Parathyroid adenoma (tissue), 2 donors: ENCODE measurements around the gene CTSZ.

Experiments
- H2AFZ ChIP-seq: fragments of 300-600 bp; sonication (generic); one replicate; pipeline ENCODE4 v1.7.0; 2017; ENCODE audit warnings: antibody characterized with exemption, mild to moderate bottlenecking
- H3K27ac ChIP-seq: fragments of 300-600 bp; sonication (generic); one replicate; pipeline ENCODE4 v1.7.0; 2017
- H3K27me3 ChIP-seq: fragments of 300-600 bp; sonication (generic); one replicate; pipeline ENCODE4 v1.7.0; 2017; ENCODE audit warnings: low read length; ENCODE audit not compliant: control insufficient read depth, insufficient read depth
- H3K36me3 ChIP-seq: fragments of 300-600 bp; sonication (generic); one replicate; pipeline ENCODE4 v1.7.0; 2017; ENCODE audit warnings: low read length; ENCODE audit not compliant: control insufficient read depth, insufficient read depth
- H3K4me1 ChIP-seq: fragments of 300-600 bp; sonication (generic); one replicate; pipeline ENCODE4 v1.7.0; 2017; ENCODE audit warnings: control low read depth
- H3K4me2 ChIP-seq: fragments of 300-600 bp; sonication (generic); one replicate; pipeline ENCODE4 v1.7.0; 2017; ENCODE audit warnings: low read length
- H3K4me3 ChIP-seq: fragments of 300-600 bp; sonication (generic); one replicate; pipeline ENCODE4 v1.7.0; 2017; ENCODE audit warnings: low read depth, low read length
- H3K79me2 ChIP-seq: fragments of 300-600 bp; sonication (generic); one replicate; pipeline ENCODE4 v1.7.0; 2017; ENCODE audit warnings: control low read depth
- H3K9ac ChIP-seq: fragments of 300-600 bp; sonication (generic); one replicate; pipeline ENCODE4 v1.7.0; 2017; ENCODE audit warnings: mild to moderate bottlenecking
- H3K9me3 ChIP-seq: fragments of 300-600 bp; sonication (generic); one replicate; pipeline ENCODE4 v1.7.0; 2017; ENCODE audit warnings: low read length; ENCODE audit not compliant: control insufficient read depth
- TF ChIP-seq, protein P1 (sequence below): fragments of 300-600 bp; sonication (generic); IDR thresholded peaks from one replicate; pipeline ENCODE4 v1.7.0; 2017; ENCODE audit warnings: antibody characterized with exemption, mild to moderate bottlenecking
- donor health status: primary hyperparathyroidism.

CTSZ gene

GRCh38 chr20:58981628-58982364 is 25.3 kb downstream of the CTSZ start:
- no peaks in the 10 kb centered on the region for H3K27me3 ChIP-seq
- H3K9ac ChIP-seq, result no peak overlapping the region
- peak overlapping the region; percentile 83 for H2AFZ ChIP-seq
- H3K4me2 ChIP-seq, result peak overlapping the region; percentile 99
- H3K27ac ChIP-seq, result peak overlapping the region; percentile 49
- H3K79me2 ChIP-seq, result peaks cover 7% of the 10 kb centered on the region
- H3K4me1 ChIP-seq, result peaks cover 5% of the 10 kb centered on the region
- H3K4me3 ChIP-seq, result peak overlapping the region; percentile 81
- H3K9me3 ChIP-seq, result no peaks in the 10 kb centered on the region
- TF ChIP-seq, protein P1, sequence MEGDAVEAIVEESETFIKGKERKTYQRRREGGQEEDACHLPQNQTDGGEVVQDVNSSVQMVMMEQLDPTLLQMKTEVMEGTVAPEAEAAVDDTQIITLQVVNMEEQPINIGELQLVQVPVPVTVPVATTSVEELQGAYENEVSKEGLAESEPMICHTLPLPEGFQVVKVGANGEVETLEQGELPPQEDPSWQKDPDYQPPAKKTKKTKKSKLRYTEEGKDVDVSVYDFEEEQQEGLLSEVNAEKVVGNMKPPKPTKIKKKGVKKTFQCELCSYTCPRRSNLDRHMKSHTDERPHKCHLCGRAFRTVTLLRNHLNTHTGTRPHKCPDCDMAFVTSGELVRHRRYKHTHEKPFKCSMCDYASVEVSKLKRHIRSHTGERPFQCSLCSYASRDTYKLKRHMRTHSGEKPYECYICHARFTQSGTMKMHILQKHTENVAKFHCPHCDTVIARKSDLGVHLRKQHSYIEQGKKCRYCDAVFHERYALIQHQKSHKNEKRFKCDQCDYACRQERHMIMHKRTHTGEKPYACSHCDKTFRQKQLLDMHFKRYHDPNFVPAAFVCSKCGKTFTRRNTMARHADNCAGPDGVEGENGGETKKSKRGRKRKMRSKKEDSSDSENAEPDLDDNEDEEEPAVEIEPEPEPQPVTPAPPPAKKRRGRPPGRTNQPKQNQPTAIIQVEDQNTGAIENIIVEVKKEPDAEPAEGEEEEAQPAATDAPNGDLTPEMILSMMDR, result no peak
- no peaks in the 10 kb centered on the region for H3K36me3 ChIP-seq

DNA sequence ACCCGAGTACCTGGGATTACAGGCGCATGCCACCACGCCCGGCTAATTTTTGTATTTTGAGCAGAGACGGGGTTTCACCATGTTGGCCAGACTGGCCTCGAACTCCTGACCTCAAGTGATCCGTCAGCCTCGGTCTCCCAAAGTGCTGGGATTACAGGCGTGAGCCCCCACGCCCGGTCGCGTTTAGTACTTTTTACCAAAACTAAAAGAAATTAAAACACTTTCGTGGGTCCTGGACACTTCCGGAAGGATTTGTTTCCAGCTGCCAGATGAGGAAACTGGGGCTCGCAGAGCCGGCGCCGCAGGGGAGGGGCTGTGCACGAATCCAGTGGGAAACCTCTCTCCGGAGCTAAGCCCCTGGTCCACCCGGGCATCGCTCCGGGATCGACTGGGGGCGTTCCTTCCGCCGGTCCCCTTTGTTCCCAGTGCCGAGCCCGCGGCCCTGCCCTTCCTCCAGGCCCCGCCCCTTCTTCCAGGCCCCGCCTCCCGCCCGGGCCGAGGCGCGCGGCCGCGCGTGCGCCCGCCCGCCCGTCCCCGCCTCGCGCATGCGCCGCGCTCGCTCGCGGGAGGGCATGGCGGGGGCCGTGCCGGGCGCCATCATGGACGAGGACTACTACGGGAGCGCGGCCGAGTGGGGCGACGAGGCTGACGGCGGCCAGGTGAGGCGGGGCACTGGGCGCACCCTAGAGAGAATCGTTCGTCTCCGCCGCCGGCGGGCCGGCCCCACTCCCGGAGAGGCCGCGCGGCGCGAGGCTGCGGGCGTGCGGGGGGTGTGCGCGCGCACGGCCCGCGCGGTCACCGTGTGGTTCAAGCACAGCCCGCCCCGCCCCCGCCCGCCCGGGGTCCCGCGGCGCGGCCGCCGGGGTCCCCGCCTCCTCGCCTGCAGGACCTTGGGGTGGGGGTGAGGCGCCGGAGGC is 26.1 kb downstream of the CTSZ start, which contains the start of gene NELFCD:
Gene NELFCD (plus strand): TSS at position 546 of the 917 bp plus-strand sequence. CDS start 54 bp downstream, at position 600.
- Histone ChIP-seq H3K4me1 (peaks cover 5% of the 10 kb centered on the region), H2AFZ (peak within 1 kb of the TSS; percentile 95), H3K36me3 (no peaks in the 10 kb centered on the region), H3K9ac (no peak within 1 kb of the TSS), H3K27me3 (no peaks in the 10 kb centered on the region), H3K4me2 (peak within 1 kb of the TSS; percentile 99), H3K4me3 (peak within 1 kb of the TSS; percentile 81), H3K79me2 (peaks cover 7% of the 10 kb centered on the region), H3K9me3 (no peaks in the 10 kb centered on the region), H3K27ac (peak within 1 kb of the TSS; percentile 55)
- TF ChIP-seq, protein P1, result no peak

- Histone ChIP-seq H3K4me3 (no peak overlapping the region), H3K9ac (no peak overlapping the region), H3K27me3 (no peaks in the 10 kb centered on the region), H3K4me1 (peaks cover 5% of the 10 kb centered on the region), H3K4me2 (no peak overlapping the region), H3K27ac (no peak overlapping the region), H3K79me2 (peaks cover 7% of the 10 kb centered on the region), H3K9me3 (peaks cover 3% of the 10 kb centered on the region), H3K36me3 (no peaks in the 10 kb centered on the region), H2AFZ (no peak overlapping the region)
- TF ChIP-seq, protein P1, result no peak
Observed at GRCh38 chr20:58978351-58979190, 28.5 kb downstream of the CTSZ start.

DNA sequence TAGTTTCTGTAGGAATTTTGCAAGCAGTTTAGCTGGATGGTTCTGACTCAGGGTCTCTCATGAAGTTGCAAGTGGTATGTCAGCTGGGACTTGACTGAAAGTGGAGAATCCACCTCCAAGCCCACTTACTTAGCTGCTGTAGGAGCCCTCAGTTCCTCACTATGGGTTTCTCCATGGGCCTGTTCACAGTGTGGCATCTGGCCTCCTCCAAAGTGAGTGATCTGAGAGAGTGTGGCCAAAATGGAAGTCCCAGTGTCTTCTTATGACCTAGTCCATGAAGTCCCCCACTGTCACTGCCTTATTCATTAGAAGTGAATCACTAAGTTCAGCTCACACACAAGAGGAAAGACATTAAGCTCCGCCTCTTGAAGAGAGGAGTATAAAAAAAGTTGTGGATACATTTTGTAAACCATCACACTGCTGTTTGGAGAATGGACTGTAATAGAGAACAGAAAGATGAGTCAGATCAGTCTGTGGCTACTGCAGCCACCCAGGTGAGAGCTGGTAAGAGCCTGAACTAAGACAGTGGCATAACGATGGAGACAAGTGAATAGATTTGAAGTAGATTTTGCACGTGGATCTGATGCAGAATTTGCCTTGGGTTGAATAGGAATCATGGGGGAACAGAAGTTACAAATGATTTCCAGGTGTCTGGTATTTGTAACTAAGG is 30.9 kb downstream of the CTSZ start:
- Histone ChIP-seq H3K4me3 (no peak overlapping the region), H3K36me3 (no peaks in the 10 kb centered on the region), H3K9me3 (peaks cover 3% of the 10 kb centered on the region), H3K27ac (no peak overlapping the region), H3K27me3 (no peaks in the 10 kb centered on the region), H3K4me1 (no peaks in the 10 kb centered on the region), H2AFZ (no peak overlapping the region), H3K4me2 (no peak overlapping the region), H3K79me2 (no peaks in the 10 kb centered on the region), H3K9ac (no peak overlapping the region)
- TF ChIP-seq, protein P1, result no peak
